ENCODE measurements around the gene EBF4.

The EBF4 gene

GRCh38 chr20:2809690-2810089, 117.1 kb downstream of the EBF4 start:
- H3K27ac Mint-ChIP-seq: no peak overlapping the region
- H3K4me3 Mint-ChIP-seq: no peak overlapping the region
- peaks cover 14% of the 10 kb centered on the region for H3K4me1 Mint-ChIP-seq
- no peak for DNase-seq (ENCODE audit: low spot score in 2 of 2)
- no peaks in the 10 kb centered on the region for H3K36me3 Mint-ChIP-seq
- H3K9me3 Mint-ChIP-seq: peaks cover 5% of the 10 kb centered on the region
- no peak for ATAC-seq
